Measurements from ENCODE around the gene BTG2. TPM values are rescaled to one million over a fixed set of nuclear protein-coding genes. Genes with fewer than 3 reads are reported as not detected.

Gene BTG2
- total RNA-seq, 1 donor from 2014 or later = 24.1 TPM

DNA sequence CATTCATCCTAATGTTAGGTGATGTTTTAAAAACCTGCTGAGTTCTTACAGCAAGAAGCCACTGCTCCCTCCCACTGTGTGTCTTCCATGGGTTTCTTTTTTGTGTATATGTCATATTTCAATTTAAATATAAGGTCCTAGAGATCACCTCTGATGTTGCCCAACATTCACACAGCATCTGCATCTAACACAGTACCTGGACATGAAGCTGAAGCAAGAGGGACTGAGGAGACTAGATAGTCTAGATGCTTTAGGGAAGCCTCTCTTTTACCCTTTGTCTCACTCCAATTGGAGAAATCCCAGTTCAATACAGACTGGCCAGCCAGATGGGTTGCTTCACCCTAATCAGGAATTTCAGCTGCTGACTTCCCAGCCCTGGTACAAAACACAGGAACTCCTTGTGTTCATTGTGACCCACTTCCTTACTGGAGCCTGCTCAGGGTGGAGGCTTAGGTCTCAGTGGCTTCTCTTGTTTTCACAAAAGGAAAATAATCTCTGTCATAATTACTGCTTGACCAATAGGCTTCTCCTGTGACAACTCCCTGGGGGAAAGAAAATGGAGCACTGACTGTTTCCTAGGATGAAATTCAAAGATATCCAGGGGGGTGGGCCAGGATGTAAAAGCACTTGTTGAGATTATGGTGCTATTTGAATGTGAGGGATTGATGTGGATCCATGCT, 17.3 kb downstream of the BTG2 start:
- TF ChIP-seq, protein P1, sequence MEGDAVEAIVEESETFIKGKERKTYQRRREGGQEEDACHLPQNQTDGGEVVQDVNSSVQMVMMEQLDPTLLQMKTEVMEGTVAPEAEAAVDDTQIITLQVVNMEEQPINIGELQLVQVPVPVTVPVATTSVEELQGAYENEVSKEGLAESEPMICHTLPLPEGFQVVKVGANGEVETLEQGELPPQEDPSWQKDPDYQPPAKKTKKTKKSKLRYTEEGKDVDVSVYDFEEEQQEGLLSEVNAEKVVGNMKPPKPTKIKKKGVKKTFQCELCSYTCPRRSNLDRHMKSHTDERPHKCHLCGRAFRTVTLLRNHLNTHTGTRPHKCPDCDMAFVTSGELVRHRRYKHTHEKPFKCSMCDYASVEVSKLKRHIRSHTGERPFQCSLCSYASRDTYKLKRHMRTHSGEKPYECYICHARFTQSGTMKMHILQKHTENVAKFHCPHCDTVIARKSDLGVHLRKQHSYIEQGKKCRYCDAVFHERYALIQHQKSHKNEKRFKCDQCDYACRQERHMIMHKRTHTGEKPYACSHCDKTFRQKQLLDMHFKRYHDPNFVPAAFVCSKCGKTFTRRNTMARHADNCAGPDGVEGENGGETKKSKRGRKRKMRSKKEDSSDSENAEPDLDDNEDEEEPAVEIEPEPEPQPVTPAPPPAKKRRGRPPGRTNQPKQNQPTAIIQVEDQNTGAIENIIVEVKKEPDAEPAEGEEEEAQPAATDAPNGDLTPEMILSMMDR (IDR thresholded peaks at IDR 0.05; ENCODE audit: insufficient read depth, low read length, poor library complexity, severe bottlenecking) = no peak
- no peak for DNase-seq (ENCODE audit: low read depth)

GRCh38 chr1:203323587-203323986, 18.3 kb downstream of the BTG2 start:
- Histone ChIP-seq H3K36me3 (ENCODE audit: control insufficient read depth, insufficient read depth, low read length) (no peaks in the 10 kb centered on the region), H3K27me3 (ENCODE audit: control insufficient read depth, insufficient read depth, low read length) (peaks cover 2% of the 10 kb centered on the region), H3K4me3 (ENCODE audit: low read depth, low read length) (no peak overlapping the region)
- DNase-seq (ENCODE audit: low read depth) = no peak
- TF ChIP-seq, protein P1 (IDR thresholded peaks at IDR 0.05; ENCODE audit: insufficient read depth, low read length, poor library complexity, severe bottlenecking) = no peak

More for the DNA sequence above, 17.3 kb downstream of the BTG2 start:
- Histone ChIP-seq H3K36me3 (ENCODE audit: control insufficient read depth, insufficient read depth, low read length) (no peaks in the 10 kb centered on the region), H3K4me3 (ENCODE audit: low read depth, low read length) (no peak overlapping the region), H3K27me3 (ENCODE audit: control insufficient read depth, insufficient read depth, low read length) (peaks cover 2% of the 10 kb centered on the region)

DNA sequence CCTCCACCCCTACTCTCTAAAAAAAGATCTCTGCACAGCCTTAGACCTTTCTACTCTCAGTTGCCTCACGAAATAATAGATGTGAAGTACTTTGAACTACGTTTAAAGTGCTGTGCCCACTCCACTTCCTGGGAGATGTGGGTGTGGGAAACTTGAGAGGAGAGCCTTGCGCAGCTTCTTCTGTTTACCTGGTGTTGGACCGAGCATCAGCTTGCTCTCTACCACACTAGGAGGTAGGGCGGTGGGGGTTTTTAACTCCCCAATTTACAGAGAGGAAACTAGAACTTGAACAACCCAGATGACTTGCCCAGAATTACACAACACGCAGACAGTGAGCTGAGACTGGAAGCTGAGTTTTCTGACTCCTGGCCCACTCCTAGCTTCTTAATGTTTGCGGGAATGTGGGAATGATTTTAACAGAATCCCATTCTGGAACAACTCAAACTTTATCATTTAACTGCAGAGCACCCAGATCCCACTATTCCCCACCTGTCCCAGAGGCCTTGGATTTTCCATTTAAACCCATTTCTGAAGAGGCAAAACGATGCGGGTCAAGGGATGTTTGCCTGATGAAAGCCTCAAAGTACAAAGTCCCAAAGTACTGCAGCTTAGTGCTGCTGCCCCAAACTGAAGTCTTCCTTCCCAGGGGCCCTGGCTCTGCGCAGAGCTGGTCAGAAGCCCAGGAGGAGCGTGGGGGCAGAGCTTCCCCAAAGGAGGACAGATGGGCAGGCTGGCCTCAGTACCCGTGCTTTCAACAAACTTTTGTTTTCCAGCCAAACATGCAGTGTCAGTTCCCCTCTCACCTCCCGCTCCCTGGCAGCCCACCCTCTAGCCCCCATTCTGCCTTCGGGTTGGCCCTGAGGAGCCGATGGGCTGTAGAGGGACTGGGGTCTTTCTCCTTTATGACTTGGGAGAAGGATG, 19.0 kb downstream of the BTG2 start:
- no peak for DNase-seq (ENCODE audit: low read depth)
- no peaks in the 10 kb centered on the region for H3K36me3 ChIP-seq (ENCODE audit: control insufficient read depth, insufficient read depth, low read length)
- TF ChIP-seq, protein P1 (IDR thresholded peaks at IDR 0.05; ENCODE audit: insufficient read depth, low read length, poor library complexity, severe bottlenecking) = no peak
- H3K27me3 ChIP-seq (ENCODE audit: control insufficient read depth, insufficient read depth, low read length) = peaks cover 2% of the 10 kb centered on the region
- H3K4me3 ChIP-seq (ENCODE audit: low read depth, low read length) = no peak overlapping the region

- DNase-seq (ENCODE audit: low read depth) = no peak
- TF ChIP-seq, protein P1 (IDR thresholded peaks at IDR 0.05; ENCODE audit: insufficient read depth, low read length, poor library complexity, severe bottlenecking) = no peak
- Histone ChIP-seq H3K4me3 (ENCODE audit: low read depth, low read length) (no peak overlapping the region), H3K36me3 (ENCODE audit: control insufficient read depth, insufficient read depth, low read length) (no peaks in the 10 kb centered on the region), H3K27me3 (ENCODE audit: control insufficient read depth, insufficient read depth, low read length) (peaks cover 2% of the 10 kb centered on the region)
Measured at GRCh38 chr1:203325026-203325417, 19.7 kb downstream of the BTG2 start.

GRCh38 chr1:203325418-203326091, 20.2 kb downstream of the BTG2 start:
- peaks cover 2% of the 10 kb centered on the region for H3K27me3 ChIP-seq (ENCODE audit: control insufficient read depth, insufficient read depth, low read length)
- H3K4me3 ChIP-seq (ENCODE audit: low read depth, low read length) = no peak overlapping the region
- no peak for DNase-seq (ENCODE audit: low read depth)

More at GRCh38 chr1:203325418-203326091, 20.2 kb downstream of the BTG2 start:
- TF ChIP-seq, protein P1 (IDR thresholded peaks at IDR 0.05; ENCODE audit: insufficient read depth, low read length, poor library complexity, severe bottlenecking) = no peak
- no peaks in the 10 kb centered on the region for H3K36me3 ChIP-seq (ENCODE audit: control insufficient read depth, insufficient read depth, low read length)

Measured in kidney epithelial cell (primary cell).